Panc1 (cell line): ENCODE results near the gene TECPR2. TPM values are rescaled to one million over a fixed set of nuclear protein-coding genes. Genes with fewer than 3 reads are reported as not detected.
A peak's percentile ranks its signal among the peaks of the same experiment; 100 is the strongest.

Experiments used
- ATAC-seq: fragments of 200-7000 bp; cut with Tn5 transposase; 2 replicates; pipeline ENCODE4 v1.9.1; 2020; ENCODE audit warnings: mild to moderate bottlenecking, moderate library complexity
- BruUV-seq: library from RNA; stranded (reverse); fragments of 400-500 nt; replicated peaks from 2 replicates; lab custom pipeline; 2021; lab: Mats Ljungman, UMichigan
- CTCF ChIA-PET: fragments of 300-600 bp; sonication (Branson Sonifier 250); formaldehyde crosslinking; loops from one replicate; lab custom pipeline; 2022; ENCODE audit warnings: antibody characterized with exemption; lab: Charles Lee
- POLR2A ChIA-PET: fragments of 300-600 bp; sonication (Branson Sonifier 250); formaldehyde crosslinking; loops from one replicate; lab custom pipeline; 2022; ENCODE audit warnings: antibody characterized with exemption; lab: Charles Lee
- DNase-seq: peaks from one replicate; pipeline ENCODE4 v3.0.0-alpha.2; 2010; ENCODE audit warnings: low read depth, low spot score
- H3K27ac ChIP-seq: 2 replicates; pipeline ENCODE4 v1.5.1; 2011; ENCODE audit warnings: mild to moderate bottlenecking, low read length, inconsistent platforms
- H3K27me3 ChIP-seq: fragments of 200-500 bp; sonication (Bioruptor generic); 2 replicates; pipeline ENCODE4 v1.6.0; 2014; ENCODE audit warnings: low read length, inconsistent platforms; ENCODE audit not compliant: control insufficient read depth, insufficient read depth
- H3K36me3 ChIP-seq: fragments of 200-500 bp; sonication (Bioruptor generic); 2 replicates; pipeline ENCODE4 v1.5.1; 2014; ENCODE audit warnings: inconsistent platforms, mild to moderate bottlenecking, low read length, moderate library complexity; ENCODE audit not compliant: control insufficient read depth, insufficient read depth
- H3K4me1 ChIP-seq: 2 replicates; pipeline ENCODE4 v1.5.1; 2011; ENCODE audit warnings: inconsistent platforms, mild to moderate bottlenecking, low read length, moderate library complexity; ENCODE audit not compliant: control insufficient read depth, insufficient read depth
- H3K4me3 ChIP-seq, 2 experiments: 2 replicates each; pipeline ENCODE4 v1.5.1; 2011 to 2012; ENCODE audit warnings: low read depth in 2 of 2, low read length in 2 of 2, mild to moderate bottlenecking in 2 of 2, inconsistent platforms in 1 of 2, moderate library complexity in 1 of 2
- H3K9me3 ChIP-seq: fragments of 200-500 bp; sonication (Bioruptor generic); 2 replicates; pipeline ENCODE4 v1.5.1; 2014; ENCODE audit warnings: low read depth, mild to moderate bottlenecking, inconsistent platforms, low read length, moderate library complexity; ENCODE audit not compliant: control insufficient read depth, insufficient read depth
- POLR2AphosphoS5 ChIP-seq: IDR thresholded peaks from 2 replicates; pipeline ENCODE4 v1.6.1; 2012; ENCODE audit warnings: mild to moderate bottlenecking, low read depth, low read length, moderate library complexity
- SIN3A ChIP-seq: IDR thresholded peaks from 2 replicates; pipeline ENCODE4 v1.6.1; 2012; ENCODE audit warnings: low read depth, mild to moderate bottlenecking, low read length, moderate library complexity, borderline replicate concordance; ENCODE audit not compliant: insufficient read depth
- TCF7L2 ChIP-seq: IDR thresholded peaks from 2 replicates; pipeline ENCODE4 v1.6.1; 2011; ENCODE audit warnings: mild to moderate bottlenecking, low read depth, low read length, inconsistent platforms
- in situ Hi-C: cut with HindIII; loops from 2 replicates; pipeline ENCODE4 v1.10.0; 2016; ENCODE audit warnings: low sequenced_read_pairs, low pct_unique_long_range_greater_than_20kb
- intact Hi-C: fragments of 100-400 bp; cut with micrococcal nuclease; formaldehyde crosslinking; loops from one replicate; pipeline ENCODE4 v1.10.0; 2022; ENCODE audit not compliant: unreplicated experiment
- total RNA-seq: library from RNA; stranded (reverse); gene quantifications from one replicate; pipeline ENCODE4 v1.2.1, GENCODE V29; 2021; ENCODE audit not compliant: unreplicated experiment
- TF ChIP-seq, protein P1 (sequence below), 2 experiments: IDR thresholded peaks; 2 replicates each; pipeline ENCODE4 v1.6.1; 2011 to 2012; ENCODE audit warnings: low read depth in 2 of 2, control low read depth in 1 of 2, low read length in 1 of 2, mild to moderate bottlenecking in 1 of 2, moderate library complexity in 1 of 2; ENCODE audit not compliant: insufficient read depth in 1 of 2
- TF ChIP-seq, protein P2 (sequence below): fragments of 450-650 bp; IDR thresholded peaks from 2 replicates; pipeline ENCODE4 v1.5.1; 2017; ENCODE audit warnings: mild to moderate bottlenecking

TECPR2 gene
- total RNA-seq, 1 experiment from 2014 or later = 15.5 TPM

DNA sequence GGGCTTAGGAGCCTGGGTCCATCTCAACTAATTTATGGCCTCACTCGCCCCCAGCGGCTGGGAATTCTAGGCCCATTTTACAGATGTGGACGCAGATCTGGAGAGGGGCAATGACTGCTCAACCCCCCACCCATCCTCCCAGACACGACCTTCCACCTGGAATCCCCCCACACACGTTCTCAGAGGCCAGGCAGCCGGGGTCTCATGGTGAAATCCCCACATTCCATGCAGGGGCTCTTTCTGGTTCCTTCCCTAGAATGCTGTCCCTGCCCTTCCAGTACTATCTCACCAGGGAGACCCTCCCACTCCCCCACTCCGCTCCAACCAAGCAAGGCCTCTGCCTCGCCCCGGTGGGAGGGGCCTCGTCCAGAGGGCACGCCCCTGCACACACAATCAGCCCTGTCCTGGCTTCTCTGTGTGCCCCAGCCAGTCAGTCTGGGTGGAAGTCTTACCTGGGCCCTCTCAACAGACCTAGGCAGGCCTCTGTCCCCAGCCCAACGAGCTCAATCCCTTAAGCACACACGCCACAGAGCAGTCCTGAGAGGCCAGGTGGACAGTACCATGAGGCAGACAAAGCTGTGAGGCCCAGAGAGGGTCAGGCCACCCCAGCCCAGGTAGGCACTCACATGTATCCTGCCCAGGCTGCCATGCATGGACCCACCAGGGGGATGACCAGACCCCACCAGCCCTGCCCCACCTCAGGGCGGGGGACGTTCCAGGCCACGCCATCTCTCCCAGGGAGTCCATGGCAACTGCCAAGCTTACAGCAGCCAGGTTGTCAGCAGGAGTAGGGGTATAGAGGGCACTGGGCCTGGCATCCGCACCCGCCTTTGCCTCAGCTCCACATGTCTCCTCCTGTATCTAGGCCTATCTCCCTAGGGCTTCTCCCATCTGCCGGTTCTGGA, 148.1 kb downstream of the TECPR2 start:
- intact Hi-C loops (no loop called here), in situ Hi-C loops (no loop called here)
- no TSS peak for BruUV-seq
- H3K36me3 ChIP-seq = no peaks in the 10 kb centered on the region; the same call in 1 of the 2 replicates
- TF ChIP-seq TCF7L2 (no peak), POLR2AphosphoS5 (no peak), SIN3A (no peak)
- TF ChIP-seq, protein P1, sequence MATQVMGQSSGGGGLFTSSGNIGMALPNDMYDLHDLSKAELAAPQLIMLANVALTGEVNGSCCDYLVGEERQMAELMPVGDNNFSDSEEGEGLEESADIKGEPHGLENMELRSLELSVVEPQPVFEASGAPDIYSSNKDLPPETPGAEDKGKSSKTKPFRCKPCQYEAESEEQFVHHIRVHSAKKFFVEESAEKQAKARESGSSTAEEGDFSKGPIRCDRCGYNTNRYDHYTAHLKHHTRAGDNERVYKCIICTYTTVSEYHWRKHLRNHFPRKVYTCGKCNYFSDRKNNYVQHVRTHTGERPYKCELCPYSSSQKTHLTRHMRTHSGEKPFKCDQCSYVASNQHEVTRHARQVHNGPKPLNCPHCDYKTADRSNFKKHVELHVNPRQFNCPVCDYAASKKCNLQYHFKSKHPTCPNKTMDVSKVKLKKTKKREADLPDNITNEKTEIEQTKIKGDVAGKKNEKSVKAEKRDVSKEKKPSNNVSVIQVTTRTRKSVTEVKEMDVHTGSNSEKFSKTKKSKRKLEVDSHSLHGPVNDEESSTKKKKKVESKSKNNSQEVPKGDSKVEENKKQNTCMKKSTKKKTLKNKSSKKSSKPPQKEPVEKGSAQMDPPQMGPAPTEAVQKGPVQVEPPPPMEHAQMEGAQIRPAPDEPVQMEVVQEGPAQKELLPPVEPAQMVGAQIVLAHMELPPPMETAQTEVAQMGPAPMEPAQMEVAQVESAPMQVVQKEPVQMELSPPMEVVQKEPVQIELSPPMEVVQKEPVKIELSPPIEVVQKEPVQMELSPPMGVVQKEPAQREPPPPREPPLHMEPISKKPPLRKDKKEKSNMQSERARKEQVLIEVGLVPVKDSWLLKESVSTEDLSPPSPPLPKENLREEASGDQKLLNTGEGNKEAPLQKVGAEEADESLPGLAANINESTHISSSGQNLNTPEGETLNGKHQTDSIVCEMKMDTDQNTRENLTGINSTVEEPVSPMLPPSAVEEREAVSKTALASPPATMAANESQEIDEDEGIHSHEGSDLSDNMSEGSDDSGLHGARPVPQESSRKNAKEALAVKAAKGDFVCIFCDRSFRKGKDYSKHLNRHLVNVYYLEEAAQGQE (IDR thresholded peaks at IDR 0.05; ENCODE audit: insufficient read depth in 1 of 2, low read depth in 2 of 2, low read length in 1 of 2) = no peak
- TF ChIP-seq, protein P2, sequence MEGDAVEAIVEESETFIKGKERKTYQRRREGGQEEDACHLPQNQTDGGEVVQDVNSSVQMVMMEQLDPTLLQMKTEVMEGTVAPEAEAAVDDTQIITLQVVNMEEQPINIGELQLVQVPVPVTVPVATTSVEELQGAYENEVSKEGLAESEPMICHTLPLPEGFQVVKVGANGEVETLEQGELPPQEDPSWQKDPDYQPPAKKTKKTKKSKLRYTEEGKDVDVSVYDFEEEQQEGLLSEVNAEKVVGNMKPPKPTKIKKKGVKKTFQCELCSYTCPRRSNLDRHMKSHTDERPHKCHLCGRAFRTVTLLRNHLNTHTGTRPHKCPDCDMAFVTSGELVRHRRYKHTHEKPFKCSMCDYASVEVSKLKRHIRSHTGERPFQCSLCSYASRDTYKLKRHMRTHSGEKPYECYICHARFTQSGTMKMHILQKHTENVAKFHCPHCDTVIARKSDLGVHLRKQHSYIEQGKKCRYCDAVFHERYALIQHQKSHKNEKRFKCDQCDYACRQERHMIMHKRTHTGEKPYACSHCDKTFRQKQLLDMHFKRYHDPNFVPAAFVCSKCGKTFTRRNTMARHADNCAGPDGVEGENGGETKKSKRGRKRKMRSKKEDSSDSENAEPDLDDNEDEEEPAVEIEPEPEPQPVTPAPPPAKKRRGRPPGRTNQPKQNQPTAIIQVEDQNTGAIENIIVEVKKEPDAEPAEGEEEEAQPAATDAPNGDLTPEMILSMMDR = no peak
- H3K27ac ChIP-seq = no peak overlapping the region
- ChIA-PET POLR2A (no interaction called here), CTCF (no interaction called here)
- ATAC-seq (no peak), DNase-seq (no peak)
- peak overlapping the region; percentile 52 to 59 for H3K4me3 ChIP-seq
- no peaks in the 10 kb centered on the region for H3K27me3 ChIP-seq
- H3K9me3 ChIP-seq = no peaks in the 10 kb centered on the region
- H3K4me1 ChIP-seq = no peaks in the 10 kb centered on the region; the same call in 1 of the 2 replicates

DNA sequence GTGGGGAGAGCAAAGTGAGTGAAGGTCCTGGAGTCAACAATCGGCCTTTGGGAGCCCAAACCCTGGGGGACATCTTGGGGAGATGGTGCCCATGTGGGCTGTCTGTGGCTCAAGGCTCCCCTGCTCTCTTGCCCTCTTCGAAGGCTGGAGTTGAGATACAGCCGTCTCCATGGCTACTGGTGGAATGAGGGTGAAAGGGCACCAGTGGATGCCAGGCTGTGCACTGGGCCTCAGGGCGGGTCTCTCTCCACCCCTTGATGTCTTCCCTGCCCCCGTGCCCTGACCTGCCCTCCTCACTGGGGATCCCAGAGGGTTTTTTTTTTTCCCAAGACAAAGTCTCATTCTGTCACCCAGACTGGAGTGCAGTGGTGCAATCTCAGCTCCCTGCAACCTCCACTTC, 148.8 kb downstream of the TECPR2 start:
- ATAC-seq = no peak
- BruUV-seq = no TSS peak
- DNase-seq = no peak
- CTCF ChIA-PET = no interaction called here
- Histone ChIP-seq H3K9me3 (no peaks in the 10 kb centered on the region), H3K4me1 (no peaks in the 10 kb centered on the region; the same call in 1 of the 2 replicates), H3K27ac (no peak overlapping the region), H3K27me3 (no peaks in the 10 kb centered on the region), H3K4me3 (no peak overlapping the region), H3K36me3 (no peaks in the 10 kb centered on the region; the same call in 1 of the 2 replicates)
- in situ Hi-C loops (no loop called here), intact Hi-C loops (no loop called here)
- TF ChIP-seq SIN3A = no peak
- TF ChIP-seq POLR2AphosphoS5 = no peak
- TF ChIP-seq, protein P2 = no peak
- no peak for TF ChIP-seq TCF7L2
- TF ChIP-seq, protein P1 (IDR thresholded peaks at IDR 0.05; ENCODE audit: insufficient read depth in 1 of 2, low read depth in 2 of 2, low read length in 1 of 2) = no peak
- POLR2A ChIA-PET = no interaction called here
